Nephron progenitor cell (in vitro differentiated cells): ENCODE data around the gene UFSP2.

Source experiments
- DNase-seq: peaks from one replicate; pipeline ENCODE4 v3.0.0; 2021
- H3K27ac Mint-ChIP-seq: 2 replicates; pipeline ENCODE4 v1.8.0; 2021; ENCODE audit warnings: mild to moderate bottlenecking, moderate library complexity, mixed read lengths
- H3K27me3 Mint-ChIP-seq: 2 replicates; pipeline ENCODE4 v1.8.0; 2021; ENCODE audit warnings: mild to moderate bottlenecking, low read depth, mixed read lengths; ENCODE audit not compliant: poor library complexity
- H3K36me3 Mint-ChIP-seq: 2 replicates; pipeline ENCODE4 v1.8.0; 2021; ENCODE audit warnings: low read depth, mixed read lengths
- H3K4me1 Mint-ChIP-seq: 2 replicates; pipeline ENCODE4 v1.8.0; 2021; ENCODE audit warnings: mixed read lengths
- H3K4me3 Mint-ChIP-seq: 2 replicates; pipeline ENCODE4 v1.8.0; 2021; ENCODE audit warnings: mild to moderate bottlenecking, moderate library complexity, mixed read lengths
- H3K9me3 Mint-ChIP-seq: 2 replicates; pipeline ENCODE4 v1.8.0; 2021; ENCODE audit warnings: mild to moderate bottlenecking, moderate library complexity, mixed read lengths
- TF ChIP-seq, protein P1 (sequence below): fragments of 200-600 bp; sonication (generic); IDR thresholded peaks from 2 replicates; pipeline ENCODE4 v1.5.0; 2021; ENCODE audit warnings: antibody characterized with exemption

UFSP2 gene

DNA sequence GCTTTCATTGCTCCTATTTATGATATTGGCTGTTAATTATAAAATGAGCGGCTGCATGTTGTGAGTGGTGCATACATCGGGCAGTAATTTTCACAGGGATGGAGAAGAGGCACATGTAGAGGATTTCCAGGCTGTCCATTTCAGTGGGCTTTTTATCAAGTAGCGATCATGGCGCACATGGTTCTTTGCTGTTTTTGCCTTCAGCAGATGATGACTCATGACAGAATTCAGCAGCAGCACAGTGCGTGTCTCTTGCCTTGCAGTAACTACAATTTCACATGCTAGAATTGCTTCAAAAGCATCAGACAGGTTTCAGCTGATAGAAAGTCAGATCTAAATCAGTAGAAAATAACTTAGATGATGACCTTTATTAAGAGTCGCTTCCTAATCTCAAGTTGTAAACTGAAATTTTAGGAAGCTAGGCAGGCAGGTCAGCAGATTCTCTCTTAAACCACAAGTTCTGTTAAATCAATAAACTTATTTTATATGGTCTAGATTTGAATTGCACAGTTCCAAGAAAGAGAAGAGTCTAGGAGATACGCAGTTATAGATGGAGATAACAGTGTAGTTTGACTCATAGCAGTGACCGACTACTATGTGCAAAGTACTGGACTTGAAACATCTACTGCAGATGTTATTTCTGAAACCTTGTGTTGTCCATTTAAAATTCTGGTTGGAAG, 65.9 kb downstream of the UFSP2 start:
- peaks cover 12% of the 10 kb centered on the region for H3K4me1 Mint-ChIP-seq
- DNase-seq: no peak
- TF ChIP-seq, protein P1, sequence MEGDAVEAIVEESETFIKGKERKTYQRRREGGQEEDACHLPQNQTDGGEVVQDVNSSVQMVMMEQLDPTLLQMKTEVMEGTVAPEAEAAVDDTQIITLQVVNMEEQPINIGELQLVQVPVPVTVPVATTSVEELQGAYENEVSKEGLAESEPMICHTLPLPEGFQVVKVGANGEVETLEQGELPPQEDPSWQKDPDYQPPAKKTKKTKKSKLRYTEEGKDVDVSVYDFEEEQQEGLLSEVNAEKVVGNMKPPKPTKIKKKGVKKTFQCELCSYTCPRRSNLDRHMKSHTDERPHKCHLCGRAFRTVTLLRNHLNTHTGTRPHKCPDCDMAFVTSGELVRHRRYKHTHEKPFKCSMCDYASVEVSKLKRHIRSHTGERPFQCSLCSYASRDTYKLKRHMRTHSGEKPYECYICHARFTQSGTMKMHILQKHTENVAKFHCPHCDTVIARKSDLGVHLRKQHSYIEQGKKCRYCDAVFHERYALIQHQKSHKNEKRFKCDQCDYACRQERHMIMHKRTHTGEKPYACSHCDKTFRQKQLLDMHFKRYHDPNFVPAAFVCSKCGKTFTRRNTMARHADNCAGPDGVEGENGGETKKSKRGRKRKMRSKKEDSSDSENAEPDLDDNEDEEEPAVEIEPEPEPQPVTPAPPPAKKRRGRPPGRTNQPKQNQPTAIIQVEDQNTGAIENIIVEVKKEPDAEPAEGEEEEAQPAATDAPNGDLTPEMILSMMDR: no peak
- H3K27ac Mint-ChIP-seq: no peak overlapping the region
- H3K9me3 Mint-ChIP-seq: no peaks in the 10 kb centered on the region
- no peak overlapping the region for H3K4me3 Mint-ChIP-seq
- H3K27me3 Mint-ChIP-seq: no peaks in the 10 kb centered on the region
- H3K36me3 Mint-ChIP-seq: peaks cover 6% of the 10 kb centered on the region

- H3K9me3 Mint-ChIP-seq: no peaks in the 10 kb centered on the region
- no peaks in the 10 kb centered on the region for H3K27me3 Mint-ChIP-seq
- H3K27ac Mint-ChIP-seq: no peak overlapping the region
- peaks cover 2% of the 10 kb centered on the region for H3K4me1 Mint-ChIP-seq
- H3K36me3 Mint-ChIP-seq: peaks cover 12% of the 10 kb centered on the region
- TF ChIP-seq, protein P1: no peak
- no peak overlapping the region for H3K4me3 Mint-ChIP-seq
- DNase-seq: no peak
Observed at GRCh38 chr4:185358959-185359358, 66.8 kb downstream of the UFSP2 start.

- H3K4me3 Mint-ChIP-seq: no peak overlapping the region
- no peaks in the 10 kb centered on the region for H3K27me3 Mint-ChIP-seq
- TF ChIP-seq, protein P1: no peak
- peaks cover 13% of the 10 kb centered on the region for H3K36me3 Mint-ChIP-seq
- no peak overlapping the region for H3K27ac Mint-ChIP-seq
- H3K4me1 Mint-ChIP-seq: no peaks in the 10 kb centered on the region
- no peaks in the 10 kb centered on the region for H3K9me3 Mint-ChIP-seq
- no peak for DNase-seq
Observed at GRCh38 chr4:185358514-185358913, 67.2 kb downstream of the UFSP2 start.

- TF ChIP-seq, protein P1: no peak
Observed at GRCh38 chr4:185357733-185358440, 67.9 kb downstream of the UFSP2 start.

DNA sequence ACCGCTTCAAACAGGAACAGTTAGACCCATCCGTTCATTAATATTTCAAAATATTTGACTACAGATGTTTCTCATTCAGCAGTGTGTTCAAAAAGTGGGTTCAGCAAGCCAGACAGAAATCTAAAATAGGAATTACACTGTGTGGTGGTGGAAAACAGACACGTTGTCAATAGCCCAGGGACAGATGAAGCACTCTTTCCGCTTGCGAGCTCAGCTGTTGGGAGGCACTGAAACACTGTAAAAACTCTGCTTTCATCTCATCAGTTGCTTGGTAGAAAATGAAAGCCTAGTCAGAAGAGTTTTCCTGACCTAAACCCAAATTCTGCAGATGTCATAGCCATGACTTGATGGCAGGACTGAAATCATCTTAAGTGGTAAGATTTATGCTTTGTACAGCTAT, 68.6 kb downstream of the UFSP2 start:
- TF ChIP-seq, protein P1: no peak
- H3K9me3 Mint-ChIP-seq: no peaks in the 10 kb centered on the region
- DNase-seq: no peak
- H3K27me3 Mint-ChIP-seq: no peaks in the 10 kb centered on the region
- no peak overlapping the region for H3K27ac Mint-ChIP-seq
- H3K4me3 Mint-ChIP-seq: no peak overlapping the region
- peaks cover 6% of the 10 kb centered on the region for H3K4me1 Mint-ChIP-seq
- H3K36me3 Mint-ChIP-seq: peaks cover 21% of the 10 kb centered on the region

More at GRCh38 chr4:185357733-185358440, 67.9 kb downstream of the UFSP2 start:
- Mint-ChIP-seq H3K27ac (no peak overlapping the region), H3K36me3 (peaks cover 17% of the 10 kb centered on the region), H3K27me3 (no peaks in the 10 kb centered on the region), H3K4me1 (no peaks in the 10 kb centered on the region), H3K4me3 (no peak overlapping the region), H3K9me3 (no peaks in the 10 kb centered on the region)
- DNase-seq: no peak
